HG02973 (cell line): ENCODE results near the gene EVI5L.
"Not testable (repeated sequence)": the region's sequence is repeated elsewhere in the genome, so short reads cannot be mapped to it uniquely, and the experiment has no call there.

Experiments used
- ATAC-seq: cut with Tn5 transposase; IDR thresholded peaks from one replicate; pipeline ENCODE4 v1.9.1; 2021; ENCODE audit warnings: moderate library complexity; ENCODE audit not compliant: unreplicated experiment

The EVI5L gene

GRCh38 chr19:7871437-7872305 is 41.7 kb downstream of the EVI5L start:
- ATAC-seq: no peak

DNA sequence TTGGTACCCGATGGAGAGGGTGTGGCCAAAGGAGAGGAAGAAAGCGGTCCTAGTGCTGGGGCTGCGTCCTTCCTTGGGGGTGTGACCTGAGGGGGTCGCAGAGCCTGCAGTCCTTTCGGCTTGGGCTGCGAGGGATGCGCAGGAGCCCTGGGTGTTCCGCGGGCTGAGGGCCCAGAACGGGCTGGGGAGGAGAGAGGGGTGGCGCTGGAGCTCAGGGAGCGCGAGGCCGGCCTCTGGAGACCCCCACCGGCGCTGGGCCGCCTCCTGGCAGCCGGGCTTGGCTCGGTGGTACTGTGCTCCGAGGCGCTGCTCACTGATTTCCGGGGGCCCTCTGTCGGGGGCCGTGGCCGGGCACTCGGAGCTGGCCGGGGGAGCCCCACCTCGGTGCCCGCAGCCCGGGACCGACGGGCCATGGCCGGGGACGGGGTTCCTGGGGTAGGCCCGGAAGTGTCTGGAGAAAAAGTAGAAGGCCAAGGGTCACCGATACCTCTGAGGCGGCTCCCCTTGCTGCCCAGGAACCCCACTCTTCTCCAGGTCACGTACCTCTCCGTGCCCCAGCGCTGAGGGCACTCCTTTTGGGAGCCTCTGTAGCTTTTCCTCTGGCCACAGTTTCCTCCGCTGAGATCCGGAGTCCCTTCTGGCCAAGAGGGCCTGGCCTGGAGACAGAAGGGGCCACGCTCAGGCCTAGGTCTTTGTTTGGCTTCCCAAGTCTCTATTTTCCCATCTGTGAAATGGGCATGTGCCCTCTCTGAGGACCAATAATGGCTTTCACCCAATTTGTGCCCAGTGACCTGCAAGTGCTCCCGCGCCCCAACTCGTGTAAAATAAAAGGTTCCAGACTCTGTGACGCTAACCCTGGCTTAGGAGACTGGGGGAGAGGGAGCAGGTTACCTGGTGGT is 42.5 kb downstream of the EVI5L start:
- no peak for ATAC-seq

DNA sequence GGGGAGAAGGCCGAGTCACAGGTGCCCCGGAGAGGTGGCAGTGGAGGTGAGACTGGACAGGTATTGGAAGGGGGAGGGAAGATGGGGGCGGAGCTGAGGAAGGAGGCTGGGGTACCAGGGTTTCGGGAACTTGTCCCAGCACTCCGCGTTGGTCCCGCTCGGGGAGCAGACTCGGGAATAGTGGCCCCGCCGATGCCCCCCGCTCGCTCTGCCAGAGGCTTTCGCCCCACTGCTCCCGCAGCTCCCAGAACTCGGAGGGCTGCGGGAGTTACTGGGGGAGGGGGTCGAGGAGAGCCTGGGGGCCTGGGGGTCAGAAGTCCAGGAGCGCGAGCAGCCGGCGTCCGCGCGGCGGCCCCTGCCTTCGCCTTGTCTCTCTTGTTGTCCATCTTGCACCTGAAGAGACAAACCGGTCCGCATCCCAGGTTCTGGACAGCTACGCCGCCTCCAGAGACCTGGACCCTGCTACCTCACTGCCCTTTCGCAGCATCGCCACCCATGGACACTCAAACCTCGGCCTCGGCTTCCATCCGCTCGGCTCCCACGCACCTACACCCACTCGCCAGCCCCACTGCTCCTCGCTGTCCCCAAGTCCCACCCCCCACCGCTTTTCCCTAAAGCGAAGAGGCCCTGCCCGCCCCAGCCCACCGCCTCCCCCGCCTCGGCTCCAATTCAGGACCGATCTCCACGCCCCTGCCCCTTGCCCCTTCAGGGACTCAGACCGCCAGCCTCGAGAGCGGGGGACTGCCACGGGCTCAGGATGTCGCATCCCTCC is 43.5 kb downstream of the EVI5L start:
- ATAC-seq: no peak

DNA sequence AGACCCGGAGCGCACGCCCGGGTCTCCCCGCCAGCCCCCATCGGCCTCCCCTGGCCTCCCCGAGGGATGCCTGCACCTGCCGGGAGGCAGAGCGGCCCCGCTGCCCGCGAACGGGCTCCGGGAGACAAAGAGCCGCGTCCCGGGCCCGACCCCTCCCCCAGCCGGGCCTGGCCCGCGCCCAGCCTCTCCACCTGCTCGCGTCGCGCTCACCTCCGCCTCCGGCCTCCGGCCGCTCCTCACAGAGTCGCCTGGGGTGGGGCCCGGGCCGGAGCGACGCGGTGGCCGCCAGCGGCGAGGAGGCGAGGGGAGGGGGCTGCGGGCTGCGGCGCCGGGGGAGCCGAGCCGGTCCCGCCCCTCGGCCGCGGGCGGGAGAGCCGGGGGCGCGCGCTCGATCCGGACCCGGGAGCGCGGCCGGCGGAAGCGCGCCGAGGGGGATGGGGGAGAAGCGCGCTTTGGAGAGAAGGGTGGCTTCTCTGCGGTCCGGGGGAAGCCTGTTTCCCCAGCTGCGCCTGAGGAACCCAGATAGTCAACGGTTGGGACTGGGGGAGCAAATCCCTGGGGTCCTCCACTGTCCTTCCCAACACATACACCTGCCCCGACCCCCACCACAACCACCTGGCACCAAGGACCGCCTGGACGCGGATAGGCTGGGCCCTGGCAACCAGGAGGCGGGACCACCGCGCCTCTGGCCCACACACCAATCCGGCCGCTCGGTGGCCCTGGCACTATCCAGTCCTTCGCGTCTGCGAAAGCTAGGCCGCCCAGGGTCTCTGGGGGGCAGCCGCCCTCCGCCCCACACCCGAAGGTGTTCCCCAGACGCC is 44.3 kb downstream of the EVI5L start, which contains the start of gene PRR36:
TSS of gene PRR36 (minus strand) at position 315 of the 821 bp plus-strand sequence. CDS start 701 bp downstream, outside the sequence.
- no peak for ATAC-seq

- ATAC-seq: no peak
These were observed 44.9 kb downstream of the EVI5L start for GRCh38 chr19:7874897-7875273.

DNA sequence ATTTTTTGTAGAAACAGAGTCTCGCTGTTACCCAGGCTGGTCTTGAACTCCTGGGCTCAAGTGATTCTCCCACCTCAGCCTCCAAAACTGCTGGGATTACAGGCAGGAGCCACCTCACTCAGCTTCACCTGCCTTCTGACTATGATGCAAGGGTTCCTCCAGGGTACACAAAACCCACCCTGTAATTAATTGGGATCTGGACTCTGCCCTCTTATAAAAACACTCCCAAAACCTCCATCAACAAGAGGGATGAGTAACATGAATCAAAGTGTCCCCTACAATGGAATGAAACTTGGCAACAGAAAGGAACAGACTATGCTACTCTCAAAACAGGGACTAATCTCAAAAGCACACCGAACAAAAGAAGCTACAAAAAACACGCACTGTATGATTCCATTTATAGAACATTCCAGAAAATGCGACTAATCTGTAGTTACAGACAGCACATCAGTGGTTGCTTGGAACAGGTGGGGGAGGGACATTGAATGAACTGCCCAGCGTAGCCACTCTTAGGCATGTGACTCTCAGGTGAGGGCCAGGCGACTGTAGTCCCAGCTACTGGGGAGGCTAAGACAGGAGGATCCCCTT is 47.3 kb downstream of the EVI5L start:
- ATAC-seq: no peak

GRCh38 chr19:7879111-7879807 is 49.2 kb downstream of the EVI5L start:
- ATAC-seq: no peak

DNA sequence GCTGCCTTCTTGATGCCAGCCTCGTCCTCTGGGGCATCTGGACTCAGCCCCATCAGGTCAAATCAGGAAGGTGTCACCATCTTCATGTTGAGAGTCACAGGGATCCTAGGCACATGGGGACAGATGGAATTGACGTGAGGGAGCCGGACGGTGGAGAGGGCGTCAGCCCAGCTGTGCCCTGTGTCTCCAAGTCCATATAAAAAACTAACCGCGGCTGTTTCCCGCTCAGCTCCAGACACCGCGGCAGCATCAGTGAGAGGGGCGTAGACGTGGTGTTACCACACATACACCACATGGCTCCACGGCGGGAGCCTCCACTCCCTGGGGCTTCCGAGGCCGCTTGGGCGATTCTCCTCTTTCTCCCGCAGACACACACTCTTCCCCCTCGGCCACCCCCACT is 49.8 kb downstream of the EVI5L start:
- no peak for ATAC-seq

- no peak for ATAC-seq
These were observed 51.9 kb downstream of the EVI5L start for GRCh38 chr19:7881910-7882309.

GRCh38 chr19:7883105-7883504 is 53.1 kb downstream of the EVI5L start:
- no peak for ATAC-seq

GRCh38 chr19:7883796-7884570 is 54.0 kb downstream of the EVI5L start:
- no peak for ATAC-seq

DNA sequence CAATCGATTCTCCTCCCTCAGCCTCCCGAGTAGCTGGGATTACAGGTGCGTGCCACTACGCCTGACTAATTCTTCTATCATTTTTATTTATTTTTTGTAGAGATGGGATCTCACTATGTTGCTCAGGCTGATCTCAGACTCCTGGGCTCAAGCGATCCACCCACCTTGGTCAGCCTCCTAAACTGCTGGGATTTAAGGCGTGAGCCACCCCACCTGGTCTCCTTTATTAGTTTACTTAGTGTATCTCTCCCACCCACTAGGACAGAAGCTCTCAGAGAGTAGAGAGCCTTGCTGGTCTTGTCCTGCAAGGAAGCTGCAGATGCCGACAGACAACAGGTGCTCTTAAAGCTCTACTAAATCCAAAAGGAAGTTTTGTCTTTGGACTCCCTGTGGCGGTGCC is 55.8 kb downstream of the EVI5L start:
- no peak for ATAC-seq

DNA sequence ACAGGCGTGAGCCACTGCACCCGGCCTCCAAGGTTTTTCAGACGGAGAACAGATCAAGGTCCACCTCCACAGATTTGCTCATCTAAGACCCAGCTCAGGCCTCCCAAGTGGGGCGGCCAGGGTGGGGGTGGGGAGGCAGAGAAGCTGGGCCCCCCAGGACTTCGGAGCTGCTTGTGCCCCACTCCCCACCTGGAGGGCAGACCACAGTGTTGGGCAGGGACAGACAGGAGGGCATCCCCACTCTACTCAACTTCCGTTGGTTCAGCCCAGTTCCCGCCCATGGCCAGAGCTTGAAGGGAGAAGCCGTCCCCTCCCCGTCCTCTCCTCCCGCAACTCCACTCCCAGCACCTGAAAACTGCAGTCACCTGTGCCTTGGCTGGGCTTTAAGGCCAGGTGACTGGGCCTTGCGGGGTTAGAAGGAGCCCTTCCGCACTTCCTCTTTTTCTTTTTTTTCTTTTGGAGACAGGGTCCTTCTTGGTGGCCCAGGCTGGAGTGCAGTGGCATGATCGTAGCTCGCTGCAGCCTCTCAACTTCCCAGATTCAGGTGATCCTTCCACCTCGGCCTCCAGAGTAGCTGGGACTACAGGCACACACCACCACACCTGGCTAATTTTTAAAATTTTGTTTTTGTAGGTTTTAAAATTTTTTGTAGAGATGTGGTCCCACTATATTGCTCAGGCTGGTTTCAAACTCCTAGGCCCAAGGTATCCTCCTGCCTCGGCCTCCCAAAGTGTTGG is 57.6 kb downstream of the EVI5L start:
- no peak for ATAC-seq

DNA sequence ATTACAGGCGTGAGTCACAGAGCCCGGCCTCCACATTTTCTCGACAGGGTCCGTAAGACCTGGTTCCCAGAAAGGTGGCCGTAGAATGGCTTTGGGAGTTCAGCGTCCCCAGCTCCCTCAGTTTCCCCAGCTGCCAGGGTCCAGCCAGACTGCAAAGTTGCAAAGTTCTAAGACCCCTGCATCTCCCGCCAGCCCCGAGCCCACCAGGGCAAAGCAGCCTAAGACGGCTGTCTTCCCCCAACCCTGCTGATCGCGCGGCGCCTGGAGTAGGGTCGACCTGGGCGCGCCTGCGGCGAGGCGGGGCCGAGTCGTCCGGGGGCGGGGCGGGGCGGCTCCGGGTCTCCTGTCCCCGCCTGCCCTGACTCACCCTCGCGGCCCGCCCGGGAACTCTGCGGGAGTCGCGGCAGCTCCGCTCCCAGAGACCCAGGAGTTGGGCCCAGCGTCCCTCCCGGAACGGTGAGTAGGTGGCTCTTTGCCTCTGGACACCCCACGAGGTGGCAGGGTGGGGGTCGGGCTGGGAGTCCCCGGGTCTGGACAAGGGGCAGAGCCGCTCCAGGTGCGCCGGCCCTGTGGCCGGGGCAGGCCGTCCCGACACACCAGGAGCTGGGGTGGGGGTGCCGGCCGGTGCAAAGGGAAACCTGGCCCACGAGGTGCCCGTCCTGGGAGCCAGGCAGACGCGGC is 58.3 kb downstream of the EVI5L start, which contains the start of gene LRRC8E:
TSS of gene LRRC8E (plus strand) at position 366 of the 681 bp plus-strand sequence. CDS start 7,094 bp downstream, outside the sequence.
- no peak for ATAC-seq

DNA sequence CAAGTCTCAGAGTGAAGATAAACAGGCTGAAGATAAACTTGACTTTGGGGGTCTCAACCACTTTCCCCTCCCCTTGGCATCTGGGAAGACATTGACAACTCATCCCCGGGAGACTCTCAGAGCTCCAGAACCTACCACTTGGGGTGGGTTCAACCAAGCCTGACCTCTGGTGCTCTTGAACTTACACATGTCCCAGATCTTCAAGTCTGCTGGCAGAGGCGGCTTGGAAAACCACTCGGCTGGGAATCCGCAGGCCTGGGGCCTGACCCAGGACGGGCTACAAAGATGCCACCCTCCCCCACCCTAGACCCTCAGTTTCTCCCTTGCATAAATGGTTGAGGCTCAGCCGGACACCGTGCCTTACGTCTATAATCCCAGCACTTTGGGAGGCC is 58.8 kb downstream of the EVI5L start:
- no peak for ATAC-seq

DNA sequence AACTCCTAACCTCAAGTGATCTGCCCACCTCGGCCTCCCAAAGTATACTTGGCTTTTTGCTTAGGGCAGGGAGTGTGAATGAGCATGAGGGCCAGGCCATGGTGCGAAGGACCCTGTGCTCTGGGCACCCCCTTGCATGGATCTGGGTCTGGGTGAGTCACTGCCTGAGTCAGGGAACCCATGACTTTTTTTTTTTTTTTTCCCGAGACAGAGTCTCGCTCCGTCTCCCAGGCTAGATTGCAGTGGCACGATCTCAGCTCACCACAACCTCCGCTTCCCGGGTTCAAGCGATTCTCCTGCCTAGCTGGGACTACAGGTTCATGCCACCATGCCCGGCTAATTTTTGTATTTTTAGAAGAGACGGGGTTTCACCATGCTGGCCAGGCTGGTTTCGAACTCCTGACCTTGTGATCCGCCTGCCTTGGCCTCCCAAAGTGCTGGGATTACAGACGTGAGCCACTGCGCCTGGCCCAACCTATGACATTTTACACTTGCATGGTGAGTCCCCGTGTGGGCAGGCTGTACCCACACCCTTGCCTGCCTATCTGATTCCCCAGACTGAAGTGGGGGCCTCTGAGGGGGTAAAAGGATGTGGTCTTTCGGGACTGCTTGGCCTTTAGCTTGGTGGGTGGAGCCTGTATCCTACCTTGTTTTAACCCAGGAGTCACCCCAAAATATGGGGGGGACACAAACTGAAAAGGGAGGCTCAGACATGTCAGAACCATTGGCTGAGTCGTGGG is 63.5 kb downstream of the EVI5L start:
- not testable (repeated sequence) for ATAC-seq
